RWPE2 (cell line): Measurements from ENCODE around the gene MYO5B.

ENCODE experiments used
- ATAC-seq: fragments of 200-7000 bp; cut with Tn5 transposase; 3 replicates; pipeline ENCODE4 v1.9.1; 2021; ENCODE audit warnings: low read depth
- DNase-seq: peaks from one replicate; pipeline ENCODE4 v3.0.0-alpha.2; 2020; ENCODE audit warnings: low spot score
- H3K27ac ChIP-seq: fragments of 450-650 bp; 2 replicates; pipeline ENCODE4 v1.5.1; 2017; ENCODE audit warnings: mild to moderate bottlenecking; ENCODE audit not compliant: poor library complexity, severe bottlenecking
- H3K27me3 ChIP-seq: fragments of 250-450 bp; sonication (Bioruptor Pico); 2 replicates; pipeline ENCODE4 v1.5.1; 2021; ENCODE audit warnings: mild to moderate bottlenecking, moderate library complexity; ENCODE audit not compliant: insufficient read depth, poor library complexity, severe bottlenecking
- H3K36me3 ChIP-seq: fragments of 250-450 bp; sonication (Bioruptor Pico); 2 replicates; pipeline ENCODE4 v1.5.1; 2020; ENCODE audit warnings: low read depth, mild to moderate bottlenecking, moderate library complexity
- H3K4me1 ChIP-seq: fragments of 250-450 bp; sonication (Bioruptor Pico); 2 replicates; pipeline ENCODE4 v1.5.1; 2021; ENCODE audit warnings: mild to moderate bottlenecking, moderate library complexity; ENCODE audit not compliant: insufficient read depth, poor library complexity, severe bottlenecking
- H3K4me3 ChIP-seq: fragments of 250-450 bp; sonication (Bioruptor Pico); 2 replicates; pipeline ENCODE4 v1.5.1; 2021; ENCODE audit warnings: mild to moderate bottlenecking, moderate library complexity; ENCODE audit not compliant: severe bottlenecking
- H3K9me3 ChIP-seq: fragments of 250-450 bp; sonication (Bioruptor Pico); 2 replicates; pipeline ENCODE4 v1.5.1; 2021; ENCODE audit warnings: mild to moderate bottlenecking, moderate library complexity; ENCODE audit not compliant: severe bottlenecking
- TF ChIP-seq, protein P1 (sequence below): fragments of 450-650 bp; IDR thresholded peaks from one replicate; pipeline ENCODE4 v1.5.1; 2017; ENCODE audit warnings: mild to moderate bottlenecking, moderate library complexity; ENCODE audit not compliant: poor library complexity, severe bottlenecking

The MYO5B gene

DNA sequence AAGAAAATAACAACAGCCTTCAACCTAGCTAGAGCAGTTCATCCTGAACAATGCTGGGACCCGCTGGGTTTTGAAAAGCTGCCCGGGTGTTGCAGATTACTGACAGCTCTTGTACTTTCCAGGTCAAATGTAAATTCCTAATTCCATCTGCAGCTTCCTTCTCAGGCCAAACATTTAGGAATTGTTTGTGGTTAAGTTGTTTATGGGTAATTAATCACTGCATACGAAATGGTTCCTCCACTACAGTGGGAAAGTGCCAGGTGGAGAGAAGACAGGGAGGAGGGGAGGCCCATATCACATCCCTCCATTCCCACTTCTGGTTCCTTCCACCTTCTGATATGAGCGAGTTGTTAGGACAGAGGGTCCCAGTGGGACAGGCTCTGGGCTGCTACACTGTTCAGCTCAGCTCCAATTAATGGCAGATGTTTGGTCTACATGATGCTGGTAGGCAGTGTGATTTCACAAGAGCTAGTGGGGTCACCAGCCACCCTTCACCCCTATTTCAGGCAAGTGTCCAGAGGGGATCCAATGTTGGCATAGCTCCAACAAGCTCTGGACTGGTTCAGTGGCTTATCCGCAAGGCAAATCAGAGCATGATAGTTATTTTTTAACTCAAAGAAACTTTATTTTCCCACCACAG is 268.7 kb downstream of the MYO5B start:
- Histone ChIP-seq H3K4me3 (no peak overlapping the region), H3K9me3 (no peaks in the 10 kb centered on the region), H3K4me1 (peaks cover 3% of the 10 kb centered on the region), H3K36me3 (no peaks in the 10 kb centered on the region), H3K27ac (no peak overlapping the region), H3K27me3 (no peaks in the 10 kb centered on the region)
- ATAC-seq (no peak), DNase-seq (no peak)
- TF ChIP-seq, protein P1, sequence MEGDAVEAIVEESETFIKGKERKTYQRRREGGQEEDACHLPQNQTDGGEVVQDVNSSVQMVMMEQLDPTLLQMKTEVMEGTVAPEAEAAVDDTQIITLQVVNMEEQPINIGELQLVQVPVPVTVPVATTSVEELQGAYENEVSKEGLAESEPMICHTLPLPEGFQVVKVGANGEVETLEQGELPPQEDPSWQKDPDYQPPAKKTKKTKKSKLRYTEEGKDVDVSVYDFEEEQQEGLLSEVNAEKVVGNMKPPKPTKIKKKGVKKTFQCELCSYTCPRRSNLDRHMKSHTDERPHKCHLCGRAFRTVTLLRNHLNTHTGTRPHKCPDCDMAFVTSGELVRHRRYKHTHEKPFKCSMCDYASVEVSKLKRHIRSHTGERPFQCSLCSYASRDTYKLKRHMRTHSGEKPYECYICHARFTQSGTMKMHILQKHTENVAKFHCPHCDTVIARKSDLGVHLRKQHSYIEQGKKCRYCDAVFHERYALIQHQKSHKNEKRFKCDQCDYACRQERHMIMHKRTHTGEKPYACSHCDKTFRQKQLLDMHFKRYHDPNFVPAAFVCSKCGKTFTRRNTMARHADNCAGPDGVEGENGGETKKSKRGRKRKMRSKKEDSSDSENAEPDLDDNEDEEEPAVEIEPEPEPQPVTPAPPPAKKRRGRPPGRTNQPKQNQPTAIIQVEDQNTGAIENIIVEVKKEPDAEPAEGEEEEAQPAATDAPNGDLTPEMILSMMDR, result no peak

DNA sequence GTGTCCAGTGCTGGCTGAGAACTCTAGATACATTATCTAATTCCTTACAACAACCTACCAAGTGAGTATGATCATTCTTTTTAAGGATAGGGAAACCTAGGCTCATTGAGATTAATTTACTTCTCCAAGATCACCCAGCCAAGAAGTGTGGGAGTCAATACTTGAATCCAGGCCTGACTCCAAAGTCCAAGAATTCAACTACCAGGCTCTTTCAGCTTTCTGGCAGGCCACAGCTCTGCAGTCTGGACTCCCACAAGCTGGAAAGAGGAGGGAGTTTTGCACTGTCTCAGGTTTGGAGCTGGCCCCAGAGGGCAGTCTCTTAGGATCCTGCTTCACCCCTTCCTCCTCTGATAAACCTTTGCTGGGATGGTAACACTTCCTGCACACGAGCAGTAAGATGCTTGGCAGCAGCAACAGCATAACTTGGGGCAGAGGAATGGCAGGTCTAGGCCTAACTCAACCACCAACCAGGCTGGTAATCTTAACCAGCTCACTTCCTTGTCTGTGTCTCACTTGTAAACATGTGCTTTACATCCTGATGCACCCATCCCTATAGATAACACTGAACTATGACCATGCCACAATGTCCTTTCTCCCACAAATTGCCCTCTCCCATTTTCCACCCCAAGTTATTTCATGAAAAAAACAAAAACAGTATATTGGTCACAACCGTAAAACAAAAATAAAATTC is 270.5 kb downstream of the MYO5B start:
- ATAC-seq, result no peak
- Histone ChIP-seq H3K4me1 (peaks cover 3% of the 10 kb centered on the region), H3K27me3 (no peaks in the 10 kb centered on the region), H3K27ac (no peak overlapping the region), H3K9me3 (no peaks in the 10 kb centered on the region), H3K4me3 (no peak overlapping the region), H3K36me3 (no peaks in the 10 kb centered on the region)
- TF ChIP-seq, protein P1, result no peak
- no peak for DNase-seq

DNA sequence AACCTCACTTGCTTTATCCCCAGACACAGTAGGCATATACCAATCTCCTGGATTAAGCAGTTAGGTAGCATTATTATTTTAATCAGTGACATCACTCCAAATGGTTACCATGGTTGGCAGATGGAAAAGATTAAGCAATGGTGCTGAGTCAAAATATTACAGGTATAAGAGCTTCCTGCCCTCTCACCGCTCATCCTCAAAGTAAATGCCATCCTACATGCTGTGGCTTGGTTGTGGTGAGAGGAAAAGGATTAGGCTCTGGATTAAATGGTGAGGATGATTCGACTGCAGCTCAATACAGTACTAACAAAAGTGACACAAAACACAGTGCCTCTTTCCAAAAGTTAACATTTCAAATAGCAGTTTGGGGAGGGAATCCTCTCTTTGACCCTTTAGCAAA is 272.7 kb downstream of the MYO5B start:
- H3K4me3 ChIP-seq, result no peak overlapping the region
- DNase-seq (no peak), ATAC-seq (peak; percentile 98)
- peaks cover 3% of the 10 kb centered on the region for H3K4me1 ChIP-seq
- H3K36me3 ChIP-seq, result no peaks in the 10 kb centered on the region
- no peaks in the 10 kb centered on the region for H3K27me3 ChIP-seq
- TF ChIP-seq, protein P1, result no peak
- H3K9me3 ChIP-seq, result no peaks in the 10 kb centered on the region
- peak overlapping the region; percentile 27 for H3K27ac ChIP-seq

DNA sequence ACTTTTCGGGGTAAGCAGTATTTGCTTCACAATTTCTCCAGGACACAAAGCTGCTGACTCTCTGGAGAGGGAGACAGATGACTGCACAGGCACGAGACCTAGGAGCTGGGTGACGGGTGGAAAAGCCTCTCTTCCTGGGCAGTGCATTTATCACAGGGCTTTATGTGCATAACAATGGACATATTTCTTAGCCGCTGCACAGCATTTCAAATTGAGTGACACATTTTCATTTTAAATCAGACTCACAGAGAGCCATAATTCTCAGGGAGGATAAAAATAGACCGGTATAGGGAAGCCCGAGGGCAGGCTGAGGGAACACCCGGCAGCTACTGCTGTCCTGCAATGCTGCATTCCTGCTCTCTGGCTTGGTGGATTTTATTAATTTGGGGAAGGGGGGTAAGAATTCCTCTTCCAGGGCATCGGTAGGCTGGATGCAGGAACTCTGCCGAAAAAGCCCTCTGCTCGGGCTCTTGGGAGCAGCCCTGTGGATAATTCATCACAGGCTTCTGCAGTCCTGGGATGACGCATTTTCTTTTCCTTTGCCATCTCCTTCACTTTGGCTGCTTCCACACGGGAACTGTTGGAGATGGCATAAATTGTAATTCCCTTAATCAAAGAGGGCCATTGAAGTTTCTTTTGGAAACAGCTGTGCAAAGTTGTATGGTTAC is 273.5 kb downstream of the MYO5B start:
- Histone ChIP-seq H3K4me3 (no peak overlapping the region), H3K4me1 (peaks cover 3% of the 10 kb centered on the region), H3K36me3 (no peaks in the 10 kb centered on the region), H3K9me3 (no peaks in the 10 kb centered on the region), H3K27ac (no peak overlapping the region), H3K27me3 (no peaks in the 10 kb centered on the region)
- TF ChIP-seq, protein P1, result no peak
- DNase-seq (no peak), ATAC-seq (no peak)
